Activated CD4-positive, alpha-beta T cell treated with anti-CD3 and anti-CD28 coated beads for 24 hours (primary cell): ENCODE results near the gene TSPEAR.
"Not testable (repeated sequence)": the region's sequence is repeated elsewhere in the genome, so short reads cannot be mapped to it uniquely, and the experiment has no call there.

ENCODE experiments used
- DNase-seq, 2 donors: peaks; one replicate each; pipeline ENCODE4 v3.0.0-alpha.2; 2020; ENCODE audit warnings: low read depth in 2 of 2

Gene TSPEAR

GRCh38 chr21:44503006-44503889, 208.1 kb downstream of the TSPEAR start:
- DNase-seq, result not testable (repeated sequence)

- DNase-seq, result no peak
Measured at GRCh38 chr21:44502171-44502958, 209.0 kb downstream of the TSPEAR start.

GRCh38 chr21:44500111-44500510, 211.3 kb downstream of the TSPEAR start:
- DNase-seq, result no peak

- no peak for DNase-seq
Measured at GRCh38 chr21:44499631-44500030, 211.7 kb downstream of the TSPEAR start.

GRCh38 chr21:44499211-44499560, 212.2 kb downstream of the TSPEAR start:
- no peak for DNase-seq

- no peak for DNase-seq
Measured at GRCh38 chr21:44498280-44499210, 212.8 kb downstream of the TSPEAR start.

GRCh38 chr21:44497703-44498126, 213.7 kb downstream of the TSPEAR start:
- no peak for DNase-seq

- DNase-seq, result no peak
Measured at GRCh38 chr21:44496564-44497550, 214.5 kb downstream of the TSPEAR start.

GRCh38 chr21:44495611-44496563, 215.5 kb downstream of the TSPEAR start:
- DNase-seq, result no peak

GRCh38 chr21:44494956-44495355, 216.4 kb downstream of the TSPEAR start:
- no peak for DNase-seq

- no peak for DNase-seq
Measured at GRCh38 chr21:44494418-44494817, 217.0 kb downstream of the TSPEAR start.

- no peak for DNase-seq
Measured at GRCh38 chr21:44492567-44493385, 218.6 kb downstream of the TSPEAR start.

- DNase-seq, result no peak
Measured at GRCh38 chr21:44490816-44491215, 220.6 kb downstream of the TSPEAR start.

GRCh38 chr21:44490405-44490804, 221.0 kb downstream of the TSPEAR start:
- no peak for DNase-seq

- no peak for DNase-seq
Measured at GRCh38 chr21:44489962-44490361, 221.4 kb downstream of the TSPEAR start.

- DNase-seq, result peak; percentile 19 to 56
Measured at GRCh38 chr21:44487831-44488230, 223.5 kb downstream of the TSPEAR start.

GRCh38 chr21:44486302-44486701, 225.1 kb downstream of the TSPEAR start:
- DNase-seq, result no peak

GRCh38 chr21:44485796-44486195, 225.6 kb downstream of the TSPEAR start:
- DNase-seq, result no peak
